HL-60 (cell line): ENCODE measurements around the gene GAB2.

Source experiments
- DNase-seq, 2 experiments: peaks; one replicate each; pipeline ENCODE4 v3.0.0-alpha.2; 2010 to 2020; ENCODE audit warnings: low read depth in 1 of 2, low spot score in 1 of 2
- H3K27ac ChIP-seq: fragments of 250-450 bp; sonication (Bioruptor Pico); replicated peaks from 2 replicates; pipeline ENCODE4 v1.5.1; 2020; ENCODE audit warnings: mild to moderate bottlenecking, moderate library complexity
- H3K27me3 ChIP-seq: fragments of 250-450 bp; sonication (Bioruptor Pico); 2 replicates; pipeline ENCODE4 v1.5.1; 2021; ENCODE audit warnings: mild to moderate bottlenecking, moderate library complexity; ENCODE audit not compliant: insufficient read depth, poor library complexity, severe bottlenecking
- H3K4me3 ChIP-seq: replicated peaks from 2 replicates; pipeline ENCODE4 v1.5.1; 2011; ENCODE audit warnings: mild to moderate bottlenecking, control low read depth, low read length; ENCODE audit not compliant: insufficient read depth
- CTCF ChIP-seq: IDR thresholded peaks from one replicate; pipeline ENCODE4 v1.5.1; 2011; ENCODE audit warnings: low read length, control low read depth, inconsistent platforms; ENCODE audit not compliant: insufficient read depth
- GABPA ChIP-seq: IDR thresholded peaks from 2 replicates; pipeline ENCODE4 v1.6.1; 2012; ENCODE audit warnings: low read depth
- POLR2AphosphoS5 ChIP-seq: IDR thresholded peaks from 2 replicates; pipeline ENCODE4 v1.6.1; 2012; ENCODE audit warnings: low read depth
- REST ChIP-seq: IDR thresholded peaks from 2 replicates; pipeline ENCODE4 v1.6.1; 2012; ENCODE audit warnings: low read depth; ENCODE audit not compliant: insufficient replicate concordance
- SPI1 ChIP-seq: IDR thresholded peaks from 2 replicates; pipeline ENCODE4 v1.6.1; 2012; ENCODE audit warnings: low read depth, mild to moderate bottlenecking, borderline replicate concordance

The GAB2 gene

GRCh38 chr11:78376858-78377257 is 40.8 kb downstream of the GAB2 start:
- Histone ChIP-seq H3K4me3 (no peak overlapping the region), H3K27me3 (no peaks in the 10 kb centered on the region), H3K27ac (no peak overlapping the region)
- DNase-seq, result no peak
- TF ChIP-seq GABPA (no peak), SPI1 (no peak), REST (no peak), POLR2AphosphoS5 (no peak), CTCF (no peak)

- Histone ChIP-seq H3K27ac (no peak overlapping the region), H3K27me3 (no peaks in the 10 kb centered on the region), H3K4me3 (no peak overlapping the region)
- DNase-seq, result no peak
- TF ChIP-seq REST (no peak), GABPA (no peak), CTCF (no peak), POLR2AphosphoS5 (no peak), SPI1 (no peak)
Observed at GRCh38 chr11:78374917-78375316, 42.7 kb downstream of the GAB2 start.

- no peak overlapping the region for H3K27ac ChIP-seq
- no peak for DNase-seq
- TF ChIP-seq GABPA, result no peak
- TF ChIP-seq SPI1, result no peak
- no peak for TF ChIP-seq CTCF
- no peak for TF ChIP-seq POLR2AphosphoS5
- TF ChIP-seq REST, result no peak
- no peaks in the 10 kb centered on the region for H3K27me3 ChIP-seq
- H3K4me3 ChIP-seq, result no peak overlapping the region
Observed at GRCh38 chr11:78373689-78374088, 43.9 kb downstream of the GAB2 start.
